ENCODE measurements around the gene CRTC2. TPM values are rescaled to one million over a fixed set of nuclear protein-coding genes. Genes with fewer than 3 reads are reported as not detected.

The CRTC2 gene
- total and polyA plus RNA-seq, 9 of the 15 experiments (the other 6 are each of a cell fraction or from before 2014, with no cell fraction given) = 2.7 to 26.4 (median 10.2) TPM

GRCh38 chr1:153919876-153920852, 38.2 kb downstream of the CRTC2 start (continued):
- 0 out of 2 replicates have a peak, but pooled peaks have one; percentile 39 for TF ChIP-seq ATF6 (CRISPR knock-in tag; IDR thresholded peaks at IDR 0.05)

- POLR2A ChIA-PET = interaction anchor here (0.7 to 0.8 kb wide), 2 partner anchors 16 to 31 kb away, joined by 3 to 4 read pairs; no protein-coding TSS in a partner anchor
- in situ Hi-C loops (cut with MboI) (no loop called here), intact Hi-C loops (cut with micrococcal nuclease) (no loop called here)
- no TSS peak for BruUV-seq (replicated peaks)
- ATAC-seq = no peak
- Histone ChIP-seq H3K9ac (ENCODE audit: insufficient read depth in 1 of 2, low read depth in 2 of 2, low read length in 2 of 2) (no peak overlapping the region), H3K27me3 (ENCODE audit: control insufficient read depth in 2 of 2, insufficient read depth in 2 of 2, low read length in 2 of 2) (no peaks in the 10 kb centered on the region), H4K20me1 (replicated peaks; ENCODE audit: control insufficient read depth, insufficient read depth, low read length) (peaks cover 21% of the 10 kb centered on the region), H3K4me2 (ENCODE audit: insufficient read depth, low read length) (no peak overlapping the region), H3K9me1 (ENCODE audit: control insufficient read depth, insufficient read depth, low read length) (no peaks in the 10 kb centered on the region), H3K36me3 (ENCODE audit: control insufficient read depth, insufficient read depth, low read length) (peaks cover 44% of the 10 kb centered on the region; the same call in 2 of the 3 replicates), H3K4me1 (replicated peaks in 1 of 2; ENCODE audit: control insufficient read depth in 2 of 2, insufficient read depth in 2 of 2, low read length in 2 of 2) (peaks cover 9 to 26% of the 10 kb centered on the region in 2 experiments), H3K27ac (ENCODE audit: extremely low read depth, low read depth, low read length) (no peak overlapping the region), H3K79me2 (ENCODE audit: control insufficient read depth, insufficient read depth, low read length) (peaks cover 96% of the 10 kb centered on the region), H2AFZ (ENCODE audit: low read depth, low read length) (no peak overlapping the region), H3K9me3 (replicated peaks; ENCODE audit: control insufficient read depth, insufficient read depth, low read depth, low read length) (no peaks in the 10 kb centered on the region), H3K4me3 (no peak overlapping the region)
- FAIRE-seq = no peak
- WGBS (ENCODE audit: insufficient coverage, low coverage, missing lambda C conversion rate) = 94% methylated on average over 4 of the region's 4 CpGs
- DNase-seq (ENCODE audit: extremely low read depth in 1 of 4, low spot score in 3 of 4) = no peak
- CTCF ChIA-PET (ENCODE audit: low intra/inter-chr PET ratio) = interaction anchor here (0.7 kb wide), 1 partner anchor 267 kb away, joined by 3 read pairs; no protein-coding TSS in a partner anchor
- TF ChIP-seq MECOM (CRISPR knock-in tag; IDR thresholded peaks at IDR 0.05) (no peak), DPF2 (IDR thresholded peaks at IDR 0.05) (no peak), NCOA1 (IDR thresholded peaks at IDR 0.05; ENCODE audit: low read depth) (no peak), SNIP1 (IDR thresholded peaks at IDR 0.05; ENCODE audit: low read depth) (no peak), NONO (IDR thresholded peaks at IDR 0.05; ENCODE audit: low read depth in 2 of 2, low read length in 1 of 2) (no peak), ZBTB12 (CRISPR knock-in tag; IDR thresholded peaks at IDR 0.05) (no peak), RFX7 (CRISPR knock-in tag; IDR thresholded peaks at IDR 0.05) (no peak)
These were observed 42.1 kb downstream of the CRTC2 start for GRCh38 chr1:153916297-153916696.

Data from K562 (cell line).